ENCODE measurements around the gene PHGDH. TPM values are rescaled to one million over a fixed set of nuclear protein-coding genes. Genes with fewer than 3 reads are reported as not detected.

Gene PHGDH
- total RNA-seq, 4 donors from 2014 or later: 6.4 to 120 (median 34.6) TPM

GRCh38 chr1:119790451-119791198 is 78.9 kb downstream of the PHGDH start:
- H3K9me3 ChIP-seq: no peaks in the 10 kb centered on the region
- H3K4me3 ChIP-seq: no peak overlapping the region
- no peak overlapping the region for H3K27ac ChIP-seq
- intact Hi-C loops (cut with DNase I; ENCODE audit: low total_unique reads): no loop called here
- H3K36me3 ChIP-seq: no peaks in the 10 kb centered on the region
- DNase-seq: no peak
- TF ChIP-seq CTCF (IDR thresholded peaks at IDR 0.05): no peak
- TF ChIP-seq POLR2A (IDR thresholded peaks at IDR 0.05): no peak
- H3K27me3 ChIP-seq: no peaks in the 10 kb centered on the region
- H3K4me1 ChIP-seq: no peaks in the 10 kb centered on the region

- no peak overlapping the region for H3K4me3 ChIP-seq
These were observed 79.6 kb downstream of the PHGDH start for GRCh38 chr1:119791377-119791776.

More at GRCh38 chr1:119791377-119791776, 79.6 kb downstream of the PHGDH start:
- TF ChIP-seq POLR2A (IDR thresholded peaks at IDR 0.05) (no peak), CTCF (IDR thresholded peaks at IDR 0.05) (no peak)
- H3K9me3 ChIP-seq: no peaks in the 10 kb centered on the region
- H3K36me3 ChIP-seq: no peaks in the 10 kb centered on the region
- intact Hi-C loops (cut with DNase I; ENCODE audit: low total_unique reads): no loop called here
- H3K4me1 ChIP-seq: no peaks in the 10 kb centered on the region
- H3K27me3 ChIP-seq: no peaks in the 10 kb centered on the region
- H3K27ac ChIP-seq: no peak overlapping the region
- no peak for DNase-seq

Other genes starting within 250 kb of the PHGDH start
- not detected for gene HSD3B1, start 204.7 kb upstream of the PHGDH start, total RNA-seq
- gene ZNF697, start 63.7 kb upstream of the PHGDH start, total RNA-seq: 10 to 100 TPM in 1 of 4 donors, 1 to 10 TPM in 3; 2.4 to 25.5 (median 7.9) TPM
- gene HMGCS2, start 57.0 kb downstream of the PHGDH start, total RNA-seq: under 1 TPM in 1 of 4 donors, not detected in 3; 0.29 TPM
- not detected for gene REG4, start 99.5 kb downstream of the PHGDH start, total RNA-seq
- gene ADAM30, start 184.6 kb downstream of the PHGDH start, total RNA-seq: not detected

Data from uterus (tissue), 4 donors.